ENCODE results near the gene ZBED3.

GRCh38 chr5:77086368-77086688, 757 bp downstream of the ZBED3 start:
- TF ChIP-seq CTCF (conservative IDR thresholded peaks at IDR 0.05 in 1 of 2, IDR thresholded peaks at IDR 0.05 in 1 of 2; ENCODE audit: extremely low read depth in 1 of 2, insufficient read depth in 1 of 2, low read depth in 1 of 2, low read length in 2 of 2) = no peak
- no peak for TF ChIP-seq EZH2 (IDR thresholded peaks at IDR 0.05; ENCODE audit: borderline replicate concordance, low read length)
